ENCODE measurements around the gene ME1. TPM values are rescaled to one million over a fixed set of nuclear protein-coding genes. Genes with fewer than 3 reads are reported as not detected.

Gene ME1
- total RNA-seq, 1 donor from 2014 or later, result 88.7 TPM

DNA sequence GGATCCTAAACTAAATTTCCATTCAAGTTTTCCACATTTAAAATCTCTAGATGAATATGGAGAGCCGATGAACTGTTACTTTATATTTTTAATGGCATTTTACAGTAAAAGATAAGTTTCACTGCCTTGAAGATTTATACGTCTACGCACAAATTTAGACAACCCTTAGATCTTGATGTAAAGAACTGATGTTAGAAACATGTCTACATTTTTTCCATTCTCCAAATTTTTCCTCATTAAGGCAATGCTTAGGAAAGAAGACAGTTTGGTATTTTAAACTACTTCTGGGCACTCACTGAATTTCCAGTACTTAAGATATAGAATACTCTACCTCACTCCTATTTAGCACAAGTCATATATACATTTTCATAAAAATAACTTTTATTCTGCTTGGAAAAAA lies 45.4 kb downstream of the ME1 start:
- H3K36me3 Mint-ChIP-seq (ENCODE audit: low read depth), result peaks cover 5% of the 10 kb centered on the region
- TF ChIP-seq, protein P1, sequence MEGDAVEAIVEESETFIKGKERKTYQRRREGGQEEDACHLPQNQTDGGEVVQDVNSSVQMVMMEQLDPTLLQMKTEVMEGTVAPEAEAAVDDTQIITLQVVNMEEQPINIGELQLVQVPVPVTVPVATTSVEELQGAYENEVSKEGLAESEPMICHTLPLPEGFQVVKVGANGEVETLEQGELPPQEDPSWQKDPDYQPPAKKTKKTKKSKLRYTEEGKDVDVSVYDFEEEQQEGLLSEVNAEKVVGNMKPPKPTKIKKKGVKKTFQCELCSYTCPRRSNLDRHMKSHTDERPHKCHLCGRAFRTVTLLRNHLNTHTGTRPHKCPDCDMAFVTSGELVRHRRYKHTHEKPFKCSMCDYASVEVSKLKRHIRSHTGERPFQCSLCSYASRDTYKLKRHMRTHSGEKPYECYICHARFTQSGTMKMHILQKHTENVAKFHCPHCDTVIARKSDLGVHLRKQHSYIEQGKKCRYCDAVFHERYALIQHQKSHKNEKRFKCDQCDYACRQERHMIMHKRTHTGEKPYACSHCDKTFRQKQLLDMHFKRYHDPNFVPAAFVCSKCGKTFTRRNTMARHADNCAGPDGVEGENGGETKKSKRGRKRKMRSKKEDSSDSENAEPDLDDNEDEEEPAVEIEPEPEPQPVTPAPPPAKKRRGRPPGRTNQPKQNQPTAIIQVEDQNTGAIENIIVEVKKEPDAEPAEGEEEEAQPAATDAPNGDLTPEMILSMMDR (IDR thresholded peaks at IDR 0.05), result no peak
- peaks cover 48% of the 10 kb centered on the region for H3K4me1 Mint-ChIP-seq (ENCODE audit: low read depth)
- H3K9me3 Mint-ChIP-seq (ENCODE audit: low read depth), result no peaks in the 10 kb centered on the region
- H3K27me3 Mint-ChIP-seq (ENCODE audit: low read depth), result no peaks in the 10 kb centered on the region
- no peak for DNase-seq (ENCODE audit: low spot score)
- peak overlapping the region; percentile 73 for H3K27ac Mint-ChIP-seq (ENCODE audit: unreplicated experiment)
- H3K4me3 Mint-ChIP-seq (ENCODE audit: unreplicated experiment), result no peak overlapping the region

DNA sequence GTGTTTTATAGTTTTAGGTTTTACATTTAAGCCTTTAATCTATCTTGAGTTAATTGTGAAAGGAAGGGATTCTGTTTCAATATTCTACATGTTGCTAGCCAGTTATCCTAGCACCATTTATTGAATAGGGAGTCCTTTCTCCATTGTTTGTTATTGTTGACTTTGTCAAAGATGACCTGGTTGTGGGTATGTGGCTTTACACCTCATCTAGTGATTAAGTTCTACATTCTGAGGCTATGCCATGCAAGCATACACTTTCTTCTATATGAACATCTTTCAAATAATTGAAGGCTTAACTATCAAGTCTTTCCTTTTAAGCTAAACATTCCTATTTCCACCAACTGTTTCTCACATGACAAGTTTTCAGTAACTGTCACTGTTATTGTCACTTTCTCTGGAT lies 46.1 kb downstream of the ME1 start:
- Mint-ChIP-seq H3K9me3 (ENCODE audit: low read depth) (no peaks in the 10 kb centered on the region), H3K27me3 (ENCODE audit: low read depth) (no peaks in the 10 kb centered on the region), H3K4me1 (ENCODE audit: low read depth) (peaks cover 42% of the 10 kb centered on the region), H3K27ac (ENCODE audit: unreplicated experiment) (peak overlapping the region; percentile 73), H3K4me3 (ENCODE audit: unreplicated experiment) (no peak overlapping the region), H3K36me3 (ENCODE audit: low read depth) (peaks cover 5% of the 10 kb centered on the region)
- no peak for DNase-seq (ENCODE audit: low spot score)
- TF ChIP-seq, protein P1 (IDR thresholded peaks at IDR 0.05), result no peak

DNA sequence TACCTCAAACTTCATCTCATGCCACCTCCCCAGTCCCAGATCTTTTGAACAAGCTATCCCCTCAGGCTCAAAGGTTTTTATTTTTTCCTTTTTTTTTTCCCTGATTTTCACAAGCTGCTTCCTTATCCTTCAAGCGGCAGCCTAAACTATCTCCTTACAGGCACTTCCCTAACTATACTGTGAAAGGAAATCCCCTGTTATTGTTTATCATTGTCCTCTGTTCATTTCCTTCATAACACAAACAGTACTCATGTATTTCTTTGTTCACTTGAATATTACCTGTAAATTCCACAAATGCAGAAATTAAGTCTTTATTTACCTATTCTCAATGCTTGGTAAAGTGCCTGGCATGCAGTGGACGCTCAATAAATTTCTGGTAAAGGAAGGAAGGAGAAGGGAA lies 48.9 kb downstream of the ME1 start:
- H3K4me1 Mint-ChIP-seq (ENCODE audit: low read depth), result peaks cover 50% of the 10 kb centered on the region
- no peaks in the 10 kb centered on the region for H3K27me3 Mint-ChIP-seq (ENCODE audit: low read depth)
- TF ChIP-seq, protein P1 (IDR thresholded peaks at IDR 0.05), result no peak
- no peak overlapping the region for H3K27ac Mint-ChIP-seq (ENCODE audit: unreplicated experiment)
- no peak overlapping the region for H3K4me3 Mint-ChIP-seq (ENCODE audit: unreplicated experiment)
- no peaks in the 10 kb centered on the region for H3K36me3 Mint-ChIP-seq (ENCODE audit: low read depth)
- H3K9me3 Mint-ChIP-seq (ENCODE audit: low read depth), result no peaks in the 10 kb centered on the region
- no peak for DNase-seq (ENCODE audit: low spot score)

DNA sequence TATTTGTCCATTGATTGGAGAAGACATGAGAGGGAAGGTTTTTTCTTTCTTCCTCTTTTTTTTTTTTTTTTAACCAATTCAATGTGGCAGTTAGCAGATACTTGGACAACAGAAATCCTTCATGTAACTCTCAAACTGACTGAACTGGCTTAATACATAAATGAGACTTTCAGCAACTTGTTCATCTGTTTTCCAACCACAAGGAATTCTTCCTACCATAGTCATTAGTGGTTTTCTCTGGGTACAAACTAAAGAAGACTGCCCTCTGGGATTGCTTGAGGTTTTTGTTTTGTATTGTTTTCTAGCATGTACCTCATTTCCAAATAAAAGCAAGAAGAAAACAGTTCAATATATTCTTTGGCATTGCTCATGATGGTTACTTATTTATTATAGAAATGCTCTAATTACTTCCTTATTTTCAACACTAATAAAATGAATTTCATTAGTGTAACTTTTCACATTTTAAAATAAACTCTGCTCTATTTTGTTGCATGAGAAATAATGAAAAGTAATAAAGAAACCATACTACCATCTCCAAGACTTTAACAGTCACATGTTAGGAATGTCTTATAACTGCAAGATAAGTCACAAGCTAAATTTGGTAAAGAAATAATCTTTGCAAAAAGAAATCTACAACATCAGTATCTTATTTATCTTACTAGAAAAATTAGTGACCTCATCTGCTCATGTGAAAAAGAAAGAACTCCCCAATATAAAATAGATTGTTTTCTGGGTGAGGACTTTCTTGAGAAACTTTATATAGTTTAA lies 52.0 kb downstream of the ME1 start:
- Mint-ChIP-seq H3K9me3 (ENCODE audit: low read depth) (peaks cover 3% of the 10 kb centered on the region), H3K4me3 (ENCODE audit: unreplicated experiment) (peak overlapping the region; percentile 7), H3K27ac (ENCODE audit: unreplicated experiment) (peak overlapping the region; percentile 89), H3K27me3 (ENCODE audit: low read depth) (no peaks in the 10 kb centered on the region), H3K4me1 (ENCODE audit: low read depth) (peaks cover 34% of the 10 kb centered on the region), H3K36me3 (ENCODE audit: low read depth) (peaks cover 14% of the 10 kb centered on the region)
- no peak for DNase-seq (ENCODE audit: low spot score)
- TF ChIP-seq, protein P1 (IDR thresholded peaks at IDR 0.05), result peak; percentile 32

DNA sequence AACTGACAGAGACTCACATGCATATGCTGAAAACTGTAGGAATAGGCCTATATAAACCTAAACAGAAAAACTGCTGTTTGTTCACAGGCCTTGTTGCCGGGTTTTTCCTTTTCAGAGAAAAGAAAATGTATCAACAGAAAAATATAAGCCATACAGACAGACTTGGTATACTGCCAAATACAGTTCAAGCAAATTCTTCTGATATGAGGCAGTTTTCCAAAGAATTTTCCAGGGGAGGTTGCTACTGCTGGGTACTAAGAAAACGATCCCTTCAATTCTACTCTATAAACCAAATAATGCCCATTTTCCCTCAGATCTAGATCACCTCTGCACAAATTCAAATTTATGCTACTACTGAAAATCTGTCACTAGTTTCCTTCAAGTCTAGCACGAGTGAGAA lies 59.4 kb downstream of the ME1 start:
- Mint-ChIP-seq H3K4me3 (ENCODE audit: unreplicated experiment) (peak overlapping the region; percentile 29), H3K4me1 (ENCODE audit: low read depth) (peaks cover 67% of the 10 kb centered on the region), H3K9me3 (ENCODE audit: low read depth) (peaks cover 6% of the 10 kb centered on the region), H3K36me3 (ENCODE audit: low read depth) (peaks cover 18% of the 10 kb centered on the region), H3K27ac (ENCODE audit: unreplicated experiment) (peak overlapping the region; percentile 92), H3K27me3 (ENCODE audit: low read depth) (no peaks in the 10 kb centered on the region)
- TF ChIP-seq, protein P1 (IDR thresholded peaks at IDR 0.05), result no peak
- DNase-seq (ENCODE audit: low spot score), result no peak

Measured in chondrocyte (in vitro differentiated cells).